GM12878 (cell line): ENCODE measurements around the gene CXCL12. TPM values are rescaled to one million over a fixed set of nuclear protein-coding genes. Genes with fewer than 3 reads are reported as not detected.

Source experiments
- ATAC-seq: fragments of 200-7000 bp; cut with Tn5 transposase; 3 replicates; pipeline ENCODE4 v1.9.1; 2020; ENCODE audit warnings: mild to moderate bottlenecking, moderate library complexity
- BruUV-seq: library from RNA; stranded (reverse); fragments of 400-500 nt; replicated peaks from 2 replicates; lab custom pipeline; 2021; lab: Mats Ljungman, UMichigan
- CTCF ChIA-PET: fragments of 300-600 bp; sonication (Branson Sonifier 250); formaldehyde crosslinking; extraction: SDS; loops from one replicate; lab custom pipeline; 2021; ENCODE audit warnings: inconsistent platforms; lab: Yijun Ruan, JAX
- POLR2A ChIA-PET: fragments of 350-600 bp; formaldehyde crosslinking; extraction: SDS; loops from one replicate; lab custom pipeline; 2021; ENCODE audit warnings: inconsistent platforms; lab: Charles Lee
- RAD21 ChIA-PET: fragments of 300-600 bp; sonication (Branson Sonifier 250); formaldehyde crosslinking; loops from one replicate; lab custom pipeline; 2023; ENCODE audit warnings: antibody characterized with exemption; ENCODE audit not compliant: unreplicated experiment; lab: Charles Lee
- SMC1A ChIA-PET: fragments of 300-600 bp; sonication (Branson Sonifier 250); formaldehyde crosslinking; loops from one replicate; lab custom pipeline; 2023; ENCODE audit not compliant: unreplicated experiment, uncharacterized antibody; lab: Charles Lee
- DNase-seq: peaks from one replicate; pipeline ENCODE4 v3.0.0-alpha.2; 2011; ENCODE audit warnings: low read depth, low spot score
- FAIRE-seq: peaks from 3 replicates; lab custom pipeline; 2011; peaks lifted over from hg19 to GRCh38; lab: Jason Lieb, UNC
- H2AFZ ChIP-seq: 2 replicates; pipeline ENCODE4 v1.6.0; 2011; ENCODE audit warnings: low read depth, low read length, control low read depth; ENCODE audit not compliant: control insufficient read depth
- H3K27ac ChIP-seq: 2 replicates; pipeline ENCODE4 v1.5.1; 2011; ENCODE audit warnings: control low read depth; ENCODE audit not compliant: control insufficient read depth, insufficient read depth
- H3K27me3 ChIP-seq, 2 experiments: replicated peaks in 1 of 2; 2 replicates each; pipeline versions ENCODE4 v1.6.0 to v1.6.1; 2011; ENCODE audit warnings: low read length in 1 of 2; ENCODE audit not compliant: control insufficient read depth in 2 of 2, insufficient read depth in 2 of 2
- H3K36me3 ChIP-seq, 2 experiments: 2 replicates each; pipeline ENCODE4 v1.5.1; 2011; ENCODE audit warnings: low read length in 1 of 2; ENCODE audit not compliant: control insufficient read depth in 2 of 2, insufficient read depth in 2 of 2
- H3K4me1 ChIP-seq: 2 replicates; pipeline ENCODE4 v1.6.1; 2011; ENCODE audit warnings: mild to moderate bottlenecking, low read length, moderate library complexity, mixed read lengths; ENCODE audit not compliant: control insufficient read depth, insufficient read depth
- H3K4me2 ChIP-seq: 2 replicates; pipeline ENCODE4 v1.6.0; 2011; ENCODE audit warnings: control low read depth; ENCODE audit not compliant: control insufficient read depth, insufficient read depth
- H3K4me3 ChIP-seq: fragments of 200-600 bp; sonication (generic); 2 replicates; pipeline ENCODE4 v1.5.1; 2016
- H3K79me2 ChIP-seq: 2 replicates; pipeline ENCODE4 v1.6.0; 2011; ENCODE audit warnings: low read length; ENCODE audit not compliant: control insufficient read depth, insufficient read depth
- H3K9ac ChIP-seq: 2 replicates; pipeline ENCODE4 v1.8.0; 2011; ENCODE audit warnings: low read length, control low read depth, mixed read lengths; ENCODE audit not compliant: control insufficient read depth, insufficient read depth
- H3K9me3 ChIP-seq: replicated peaks from 3 replicates; pipeline ENCODE4 v1.5.1; 2011; ENCODE audit warnings: mild to moderate bottlenecking, low read length; ENCODE audit not compliant: control insufficient read depth, insufficient read depth
- H4K20me1 ChIP-seq: 2 replicates; pipeline ENCODE4 v1.6.0; 2011; ENCODE audit not compliant: control insufficient read depth, insufficient read depth
- E4F1 ChIP-seq: fragments of 450-650 bp; IDR thresholded peaks from 2 replicates; pipeline ENCODE4 v1.6.1; 2018; ENCODE audit warnings: borderline replicate concordance, mild to moderate bottlenecking; ENCODE audit not compliant: partially characterized antibody
- IKZF2 ChIP-seq, 2 experiments: fragments of 450-650 bp; IDR thresholded peaks; 2 replicates each; pipeline ENCODE4 v1.6.1; 2017; ENCODE audit warnings: mild to moderate bottlenecking in 2 of 2, moderate library complexity in 2 of 2
- KAT2A ChIP-seq: conservative IDR thresholded peaks from 2 replicates; pipeline ENCODE4 v1.6.1; 2011; ENCODE audit warnings: low read depth, low read length; ENCODE audit not compliant: control insufficient read depth
- MEF2A ChIP-seq: IDR thresholded peaks from 2 replicates; pipeline ENCODE4 v1.6.1; 2011; ENCODE audit warnings: low read depth, mild to moderate bottlenecking, low read length, moderate library complexity; ENCODE audit not compliant: insufficient read depth
- MTA2 ChIP-seq: fragments of 450-650 bp; IDR thresholded peaks from 2 replicates; pipeline ENCODE4 v1.6.1; 2016; ENCODE audit warnings: low read depth, mild to moderate bottlenecking, moderate library complexity
- PKNOX1 ChIP-seq: fragments of 450-650 bp; IDR thresholded peaks from 2 replicates; pipeline ENCODE4 v1.6.1; 2016; ENCODE audit warnings: mild to moderate bottlenecking
- SMAD1 ChIP-seq: fragments of 450-650 bp; IDR thresholded peaks from 2 replicates; pipeline ENCODE4 v1.6.1; 2018; ENCODE audit warnings: mild to moderate bottlenecking, low read depth; ENCODE audit not compliant: partially characterized antibody
- SPI1 ChIP-seq: IDR thresholded peaks from 2 replicates; pipeline ENCODE4 v1.6.1; 2011; ENCODE audit warnings: low read depth, mild to moderate bottlenecking, low read length, moderate library complexity, borderline replicate concordance; ENCODE audit not compliant: insufficient read depth
- ZNF24 ChIP-seq: fragments of 450-650 bp; IDR thresholded peaks from 2 replicates; pipeline ENCODE4 v1.6.1; 2017; ENCODE audit warnings: antibody characterized with exemption, mild to moderate bottlenecking
- WGBS: methylation state at CpG from one replicate; pipeline ENCODE4 v1.1.6; 2016; ENCODE audit warnings: low lambda C conversion rate; ENCODE audit not compliant: insufficient replicate concordance, insufficient coverage; ENCODE audit errors: missing lambda C conversion rate; 5-methylcytosine and 5-hydroxymethylcytosine counted together
- in situ Hi-C: fragments of 300-500 bp; cut with MboI; formaldehyde crosslinking; loops from 9 replicates; pipeline ENCODE4 v1.14.3; 2018; ENCODE audit warnings: mixed read lengths
- intact Hi-C: fragments of 100-400 bp; cut with micrococcal nuclease; formaldehyde crosslinking; loops from one replicate; pipeline ENCODE4 v1.14.2; 2022; ENCODE audit not compliant: unreplicated experiment
- polyA plus RNA-seq, 11 experiments: library from polyadenylated mRNA; depleted of rRNA in 4 of 11; unstranded in 6 of 11; stranded (reverse) in 5 of 11; fragments of >200 nt; fragmentation: Nextera tagmentation in 4 of 11; fragmentation: Illumina TruSeq in 1 of 11; extraction: Ambion mirVana in 4 of 11; extraction: Trizol in 1 of 11; gene quantifications; 1 replicate in 1 of 11; 2 replicates in 10 of 11; pipeline versions ENCODE4 v1.2.1 to v1.2.3, GENCODE V29; 2011 to 2016; ENCODE audit warnings: inconsistent platforms in 2 of 11, missing spikeins in 2 of 11, low read depth in 1 of 11
- total RNA-seq, 4 experiments: library from RNA; depleted of rRNA in 3 of 4; stranded (reverse); fragments of >200 nt in 3 of 4; fragmentation: Illumina TruSeq in 1 of 4; extraction: Trizol in 1 of 4; gene quantifications; 2 replicates each; pipeline versions ENCODE4 v1.2.1 to v1.2.3, GENCODE V29; 2013 to 2021
- TF ChIP-seq, protein P1 (sequence below): fragments of 450-650 bp; IDR thresholded peaks from 2 replicates; pipeline ENCODE4 v1.6.1; 2017; ENCODE audit warnings: borderline replicate concordance

The CXCL12 gene
- total and polyA plus RNA-seq, 10 of the 15 experiments (the other 5 are each of a cell fraction or from before 2014, with no cell fraction given): 0.03 to 4.5 (median 0.53) TPM

- SMC1A ChIA-PET: no interaction called here
- in situ Hi-C loops: loop anchor here (25.0 kb wide), 1 partner anchor 107 kb away; no protein-coding TSS in a partner anchor
- no peaks in the 10 kb centered on the region for H3K27me3 ChIP-seq
- no peaks in the 10 kb centered on the region for H3K9me3 ChIP-seq
- H3K9ac ChIP-seq: no peak overlapping the region
- H3K36me3 ChIP-seq: no peaks in the 10 kb centered on the region
- no peak overlapping the region for H3K4me2 ChIP-seq
- DNase-seq (no peak), FAIRE-seq (no peak), ATAC-seq (no peak)
- BruUV-seq: no TSS peak
- H3K79me2 ChIP-seq: no peaks in the 10 kb centered on the region
- CTCF ChIA-PET: no interaction called here
- intact Hi-C loops: no loop called here
- POLR2A ChIA-PET: no interaction called here
- no peak overlapping the region for H3K27ac ChIP-seq
- TF ChIP-seq ZNF24: no peak
- no peak for TF ChIP-seq PKNOX1
- no peak for TF ChIP-seq SMAD1
- TF ChIP-seq MTA2: no peak
- TF ChIP-seq MEF2A: no peak
- TF ChIP-seq KAT2A: no peak
- no peak for TF ChIP-seq E4F1
- no peak for TF ChIP-seq IKZF2 (IDR thresholded peaks at IDR 0.05)
- no peak for TF ChIP-seq SPI1
- TF ChIP-seq, protein P1, sequence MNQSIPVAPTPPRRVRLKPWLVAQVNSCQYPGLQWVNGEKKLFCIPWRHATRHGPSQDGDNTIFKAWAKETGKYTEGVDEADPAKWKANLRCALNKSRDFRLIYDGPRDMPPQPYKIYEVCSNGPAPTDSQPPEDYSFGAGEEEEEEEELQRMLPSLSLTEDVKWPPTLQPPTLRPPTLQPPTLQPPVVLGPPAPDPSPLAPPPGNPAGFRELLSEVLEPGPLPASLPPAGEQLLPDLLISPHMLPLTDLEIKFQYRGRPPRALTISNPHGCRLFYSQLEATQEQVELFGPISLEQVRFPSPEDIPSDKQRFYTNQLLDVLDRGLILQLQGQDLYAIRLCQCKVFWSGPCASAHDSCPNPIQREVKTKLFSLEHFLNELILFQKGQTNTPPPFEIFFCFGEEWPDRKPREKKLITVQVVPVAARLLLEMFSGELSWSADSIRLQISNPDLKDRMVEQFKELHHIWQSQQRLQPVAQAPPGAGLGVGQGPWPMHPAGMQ: no peak
- no peak overlapping the region for H2AFZ ChIP-seq
- H3K4me3 ChIP-seq: no peak overlapping the region
- RAD21 ChIA-PET: no interaction called here
- H4K20me1 ChIP-seq: no peaks in the 10 kb centered on the region
- 44% methylated on average over 2 of the region's 2 CpGs for WGBS
- H3K4me1 ChIP-seq: no peaks in the 10 kb centered on the region
These were observed 20.0 kb upstream of the CXCL12 start for GRCh38 chr10:44404741-44405437.
